H1 (cell line): Measurements from ENCODE around the gene RSU1. TPM values are rescaled to one million over a fixed set of nuclear protein-coding genes. Genes with fewer than 3 reads are reported as not detected.

Experiments used
- CEBPB ChIP-seq: IDR thresholded peaks from 2 replicates; pipeline ENCODE4 v1.6.1; 2012; ENCODE audit warnings: low read depth, low read length
- GTF2F1 ChIP-seq: IDR thresholded peaks from 2 replicates; pipeline ENCODE4 v1.6.1; 2012; ENCODE audit warnings: low read depth, low read length, improper control_type of control experiment, borderline replicate concordance
- JUN ChIP-seq: IDR thresholded peaks from 2 replicates; pipeline ENCODE4 v1.6.1; 2011; ENCODE audit warnings: low read depth, mild to moderate bottlenecking, improper control_type of control experiment, low read length
- polyA plus RNA-seq, 7 experiments: library from polyadenylated mRNA; depleted of rRNA in 3 of 7; stranded (reverse) in 5 of 7; unstranded in 2 of 7; fragments of >200 nt in 5 of 7; fragments of 200-250 nt in 2 of 7; gene quantifications; 1 replicate in 5 of 7; 2 replicates in 1 of 7; 4 replicates in 1 of 7; pipeline versions ENCODE4 v1.2.1 to v1.2.3, GENCODE V29; 2011 to 2013; ENCODE audit warnings: missing spikeins in 2 of 7, mixed read lengths in 2 of 7
- total RNA-seq: library from RNA; stranded (reverse); fragmentation: NEBNext Ultra II Directional; extraction: Animal tissue kit (Norgen Biotek cat#: 25700); gene quantifications from 2 replicates; pipeline ENCODE4 v1.2.1, GENCODE V29; 2021

RSU1 gene
- total and polyA plus RNA-seq, 2 of the 8 experiments (the other 6 are each of a cell fraction or from before 2014, with no cell fraction given), result 50.0 to 68.2 TPM

GRCh38 chr10:16728266-16728665, 89.0 kb downstream of the RSU1 start (continued):
- TF ChIP-seq JUN, result no peak
- no peak for TF ChIP-seq CEBPB
- TF ChIP-seq GTF2F1, result no peak
